ENCODE measurements around the gene MYH7. TPM values are rescaled to one million over a fixed set of nuclear protein-coding genes. Genes with fewer than 3 reads are reported as not detected.

Gene MYH7
- polyA plus RNA-seq, 1 donor from 2014 or later: 0.12 TPM

DNA sequence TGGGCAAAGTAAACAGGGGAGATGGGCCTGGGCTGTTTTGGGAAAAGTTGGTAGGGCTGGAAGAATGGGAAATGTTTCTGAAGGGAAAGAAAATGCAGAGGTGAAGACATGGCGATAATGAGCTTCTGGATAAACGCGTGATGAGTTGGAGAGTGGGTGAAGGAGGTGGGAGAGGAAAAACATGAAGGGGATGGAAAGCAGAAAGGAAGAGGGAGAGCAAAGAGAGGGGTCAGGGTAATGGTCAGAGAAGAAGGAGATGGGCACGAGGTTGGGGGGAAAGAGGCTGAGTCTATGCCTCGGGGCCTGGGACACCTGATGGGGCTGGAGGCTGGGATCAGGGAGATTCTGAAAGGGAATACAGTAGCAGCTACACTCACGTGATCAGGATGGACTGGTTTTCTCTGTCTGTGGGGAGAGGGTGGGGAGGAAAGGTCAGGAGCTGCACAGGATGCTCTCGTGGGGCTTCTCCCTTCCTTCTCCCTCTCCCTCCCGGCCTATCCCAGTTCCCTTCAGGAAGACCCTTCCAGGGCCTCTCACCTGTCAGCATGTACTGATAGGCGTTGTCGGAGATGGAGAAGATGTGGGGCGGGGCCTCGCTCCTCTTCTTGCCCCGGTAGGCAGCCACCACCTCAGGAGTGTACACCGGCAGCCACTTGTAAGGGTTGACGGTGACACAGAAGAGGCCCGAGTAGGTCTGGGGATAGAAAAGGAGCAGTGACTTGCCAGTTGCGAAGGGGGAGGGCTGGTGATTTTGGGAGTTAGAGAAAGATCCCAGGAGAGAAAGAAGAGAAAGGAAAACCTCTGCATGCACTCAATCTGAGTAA, 3.1 kb downstream of the MYH7 start:
- Histone ChIP-seq H3K9me2 (ENCODE audit: insufficient read depth, low read length) (no peaks in the 10 kb centered on the region), H4K20me1 (ENCODE audit: insufficient read depth) (no peaks in the 10 kb centered on the region), H3F3A (ENCODE audit: insufficient read depth, low read length, poor library complexity, severe bottlenecking) (peaks cover 5% of the 10 kb centered on the region), H2AFZ (ENCODE audit: low read depth, low read length) (no peak overlapping the region), H3K27ac (ENCODE audit: low read length) (no peak overlapping the region), H3K79me2 (replicated peaks; ENCODE audit: insufficient read depth, low read length) (no peaks in the 10 kb centered on the region), H3K4me3 (ENCODE audit: low read length) (no peak overlapping the region), H3K9me3 (ENCODE audit: low read length) (no peaks in the 10 kb centered on the region), H3K9ac (ENCODE audit: low read length) (no peak overlapping the region), H3K36me3 (ENCODE audit: insufficient read depth, low read length) (no peaks in the 10 kb centered on the region), H3K27me3 (ENCODE audit: insufficient read depth, low read depth, low read length) (no peaks in the 10 kb centered on the region), H3K4me2 (ENCODE audit: low read length) (no peak overlapping the region)
- TF ChIP-seq, protein P1, sequence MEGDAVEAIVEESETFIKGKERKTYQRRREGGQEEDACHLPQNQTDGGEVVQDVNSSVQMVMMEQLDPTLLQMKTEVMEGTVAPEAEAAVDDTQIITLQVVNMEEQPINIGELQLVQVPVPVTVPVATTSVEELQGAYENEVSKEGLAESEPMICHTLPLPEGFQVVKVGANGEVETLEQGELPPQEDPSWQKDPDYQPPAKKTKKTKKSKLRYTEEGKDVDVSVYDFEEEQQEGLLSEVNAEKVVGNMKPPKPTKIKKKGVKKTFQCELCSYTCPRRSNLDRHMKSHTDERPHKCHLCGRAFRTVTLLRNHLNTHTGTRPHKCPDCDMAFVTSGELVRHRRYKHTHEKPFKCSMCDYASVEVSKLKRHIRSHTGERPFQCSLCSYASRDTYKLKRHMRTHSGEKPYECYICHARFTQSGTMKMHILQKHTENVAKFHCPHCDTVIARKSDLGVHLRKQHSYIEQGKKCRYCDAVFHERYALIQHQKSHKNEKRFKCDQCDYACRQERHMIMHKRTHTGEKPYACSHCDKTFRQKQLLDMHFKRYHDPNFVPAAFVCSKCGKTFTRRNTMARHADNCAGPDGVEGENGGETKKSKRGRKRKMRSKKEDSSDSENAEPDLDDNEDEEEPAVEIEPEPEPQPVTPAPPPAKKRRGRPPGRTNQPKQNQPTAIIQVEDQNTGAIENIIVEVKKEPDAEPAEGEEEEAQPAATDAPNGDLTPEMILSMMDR (IDR thresholded peaks at IDR 0.05; ENCODE audit: poor library complexity, severe bottlenecking): no peak
- no peak for TF ChIP-seq TAF1 (IDR thresholded peaks at IDR 0.05; ENCODE audit: low read depth)
- TF ChIP-seq, protein P2, sequence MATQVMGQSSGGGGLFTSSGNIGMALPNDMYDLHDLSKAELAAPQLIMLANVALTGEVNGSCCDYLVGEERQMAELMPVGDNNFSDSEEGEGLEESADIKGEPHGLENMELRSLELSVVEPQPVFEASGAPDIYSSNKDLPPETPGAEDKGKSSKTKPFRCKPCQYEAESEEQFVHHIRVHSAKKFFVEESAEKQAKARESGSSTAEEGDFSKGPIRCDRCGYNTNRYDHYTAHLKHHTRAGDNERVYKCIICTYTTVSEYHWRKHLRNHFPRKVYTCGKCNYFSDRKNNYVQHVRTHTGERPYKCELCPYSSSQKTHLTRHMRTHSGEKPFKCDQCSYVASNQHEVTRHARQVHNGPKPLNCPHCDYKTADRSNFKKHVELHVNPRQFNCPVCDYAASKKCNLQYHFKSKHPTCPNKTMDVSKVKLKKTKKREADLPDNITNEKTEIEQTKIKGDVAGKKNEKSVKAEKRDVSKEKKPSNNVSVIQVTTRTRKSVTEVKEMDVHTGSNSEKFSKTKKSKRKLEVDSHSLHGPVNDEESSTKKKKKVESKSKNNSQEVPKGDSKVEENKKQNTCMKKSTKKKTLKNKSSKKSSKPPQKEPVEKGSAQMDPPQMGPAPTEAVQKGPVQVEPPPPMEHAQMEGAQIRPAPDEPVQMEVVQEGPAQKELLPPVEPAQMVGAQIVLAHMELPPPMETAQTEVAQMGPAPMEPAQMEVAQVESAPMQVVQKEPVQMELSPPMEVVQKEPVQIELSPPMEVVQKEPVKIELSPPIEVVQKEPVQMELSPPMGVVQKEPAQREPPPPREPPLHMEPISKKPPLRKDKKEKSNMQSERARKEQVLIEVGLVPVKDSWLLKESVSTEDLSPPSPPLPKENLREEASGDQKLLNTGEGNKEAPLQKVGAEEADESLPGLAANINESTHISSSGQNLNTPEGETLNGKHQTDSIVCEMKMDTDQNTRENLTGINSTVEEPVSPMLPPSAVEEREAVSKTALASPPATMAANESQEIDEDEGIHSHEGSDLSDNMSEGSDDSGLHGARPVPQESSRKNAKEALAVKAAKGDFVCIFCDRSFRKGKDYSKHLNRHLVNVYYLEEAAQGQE (IDR thresholded peaks at IDR 0.05; ENCODE audit: borderline replicate concordance): no peak

DNA sequence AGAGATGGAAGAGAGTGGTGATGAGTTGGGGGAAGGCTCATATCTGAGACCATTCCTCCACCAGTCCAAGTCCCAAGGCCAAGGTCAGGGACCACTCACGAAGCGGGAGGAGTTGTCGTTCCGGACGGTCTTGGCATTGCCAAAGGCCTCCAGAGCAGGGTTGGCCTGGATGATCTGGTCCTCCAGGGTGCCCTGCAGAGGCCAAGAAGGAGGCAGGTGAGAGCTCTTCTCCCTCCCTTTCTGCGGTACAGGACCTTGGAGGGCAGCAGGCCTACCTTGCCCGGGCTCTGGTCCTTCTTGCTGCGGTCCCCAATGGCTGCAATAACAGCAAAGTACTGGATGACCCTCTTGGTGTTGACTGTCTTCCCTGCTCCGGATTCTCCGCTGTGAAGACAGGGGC, 4.0 kb downstream of the MYH7 start:
- Histone ChIP-seq H2AFZ (ENCODE audit: low read depth, low read length) (no peak overlapping the region), H3K9me3 (ENCODE audit: low read length) (no peaks in the 10 kb centered on the region), H3K4me2 (ENCODE audit: low read length) (no peak overlapping the region), H3K27ac (ENCODE audit: low read length) (peak overlapping the region; percentile 77), H3K27me3 (ENCODE audit: insufficient read depth, low read depth, low read length) (no peaks in the 10 kb centered on the region), H3K36me3 (ENCODE audit: insufficient read depth, low read length) (no peaks in the 10 kb centered on the region), H3K4me3 (ENCODE audit: low read length) (no peak overlapping the region), H4K20me1 (ENCODE audit: insufficient read depth) (no peaks in the 10 kb centered on the region), H3F3A (ENCODE audit: insufficient read depth, low read length, poor library complexity, severe bottlenecking) (peaks cover 5% of the 10 kb centered on the region), H3K79me2 (replicated peaks; ENCODE audit: insufficient read depth, low read length) (no peaks in the 10 kb centered on the region), H3K9me2 (ENCODE audit: insufficient read depth, low read length) (no peaks in the 10 kb centered on the region), H3K9ac (ENCODE audit: low read length) (no peak overlapping the region)
- no peak for TF ChIP-seq EZH2 (IDR thresholded peaks at IDR 0.05; ENCODE audit: borderline replicate concordance, insufficient read depth, low read length, poor library complexity, severe bottlenecking)
- TF ChIP-seq RAD21 (conservative IDR thresholded peaks at IDR 0.05): no peak
- no peak for TF ChIP-seq POLR2AphosphoS5 (IDR thresholded peaks at IDR 0.05)
- TF ChIP-seq, protein P1 (IDR thresholded peaks at IDR 0.05; ENCODE audit: poor library complexity, severe bottlenecking): no peak
- TF ChIP-seq EP300 (conservative IDR thresholded peaks at IDR 0.05; ENCODE audit: poor library complexity, severe bottlenecking): no peak
- no peak for TF ChIP-seq MXI1 (conservative IDR thresholded peaks at IDR 0.05; ENCODE audit: poor library complexity, severe bottlenecking)
- TF ChIP-seq TAF1 (IDR thresholded peaks at IDR 0.05; ENCODE audit: low read depth): no peak
- TF ChIP-seq, protein P2 (IDR thresholded peaks at IDR 0.05; ENCODE audit: borderline replicate concordance): no peak
- TF ChIP-seq SMC3 (conservative IDR thresholded peaks at IDR 0.05; ENCODE audit: poor library complexity): no peak

Data from neural cell (in vitro differentiated cells).